K562 (cell line): ENCODE results near the gene C21orf58. TPM values are rescaled to one million over a fixed set of nuclear protein-coding genes. Genes with fewer than 3 reads are reported as not detected.

ENCODE experiments used
- ATAC-seq: fragments of 200-7000 bp; cut with Tn5 transposase; 3 replicates; pipeline ENCODE4 v1.9.1; 2020; ENCODE audit warnings: moderate library complexity
- BruUV-seq: library from RNA; stranded (reverse); fragments of 400-500 nt; replicated peaks from 2 replicates; lab custom pipeline; 2021; lab: Mats Ljungman, UMichigan
- CTCF ChIA-PET: fragments of 300-600 bp; formaldehyde crosslinking; extraction: SDS; loops from one replicate; lab custom pipeline; 2021; ENCODE audit warnings: low intra/inter-chr PET ratio; lab: Yijun Ruan, JAX
- POLR2A ChIA-PET: fragments of 300-600, 350-650 bp; sonication (Branson Sonifier 250); formaldehyde crosslinking; extraction: SDS; loops from one replicate; lab custom pipeline; 2021; ENCODE audit warnings: antibody characterized with exemption, inconsistent platforms; lab: Yijun Ruan, JAX
- DNase-seq, 4 experiments: peaks; one replicate each; pipeline versions ENCODE4 v3.0.0 to v3.0.0-alpha.2; 2011 to 2018; ENCODE audit warnings: low spot score in 3 of 4, mixed read lengths in 3 of 4; ENCODE audit errors: extremely low read depth in 1 of 4
- FAIRE-seq: peaks from 2 replicates; lab custom pipeline; 2011; peaks lifted over from hg19 to GRCh38; lab: Jason Lieb, UNC
- H2AFZ ChIP-seq: 2 replicates; pipeline ENCODE4 v1.6.0; 2011; ENCODE audit warnings: low read depth, low read length, control low read depth, inconsistent platforms
- H3K27ac ChIP-seq: fragments of 200-600 bp; 3 replicates; pipeline ENCODE4 v1.8.0; 2011; ENCODE audit warnings: low read depth, mild to moderate bottlenecking, control low read depth, inconsistent platforms, low read length, moderate library complexity, mixed read lengths; ENCODE audit errors: extremely low read depth
- H3K27me3 ChIP-seq, 2 experiments: fragments of 300-600 bp in 1 of 2; 2 replicates in 1 of 2; 3 replicates in 1 of 2; pipeline versions ENCODE4 v1.6.0 to v1.8.0; 2011; ENCODE audit warnings: inconsistent platforms in 2 of 2, low read length in 2 of 2, mild to moderate bottlenecking in 1 of 2, mixed read lengths in 1 of 2, moderate library complexity in 1 of 2; ENCODE audit not compliant: control insufficient read depth in 2 of 2, insufficient read depth in 2 of 2
- H3K36me3 ChIP-seq: fragments of 300-600 bp; 3 replicates; pipeline ENCODE4 v1.8.0; 2011; ENCODE audit warnings: mild to moderate bottlenecking, low read length, inconsistent platforms; ENCODE audit not compliant: control insufficient read depth, insufficient read depth
- H3K4me1 ChIP-seq, 2 experiments: fragments of 200-600 bp in 1 of 2; replicated peaks in 1 of 2; 2 replicates in 1 of 2; 3 replicates in 1 of 2; pipeline versions ENCODE4 v1.5.1 to v1.8.0; 2011; ENCODE audit warnings: inconsistent platforms in 2 of 2, low read length in 2 of 2, mild to moderate bottlenecking in 1 of 2, mixed read lengths in 1 of 2, moderate library complexity in 1 of 2; ENCODE audit not compliant: control insufficient read depth in 2 of 2, insufficient read depth in 2 of 2
- H3K4me2 ChIP-seq: 2 replicates; pipeline ENCODE4 v1.6.1; 2011; ENCODE audit warnings: low read length, control low read depth, inconsistent platforms, mixed read lengths; ENCODE audit not compliant: insufficient read depth
- H3K4me3 ChIP-seq: fragments of 200-600 bp; sonication (generic), shearing (Covaris generic); 2 replicates; pipeline ENCODE4 v1.5.1; 2016; ENCODE audit warnings: control low read depth, inconsistent platforms
- H3K79me2 ChIP-seq: fragments of 200-600 bp; 3 replicates; pipeline ENCODE4 v1.8.0; 2011; ENCODE audit warnings: low read length, inconsistent platforms; ENCODE audit not compliant: control insufficient read depth, insufficient read depth
- H3K9ac ChIP-seq, 2 experiments: 2 replicates each; pipeline versions ENCODE4 v1.6.0 to v1.6.1; 2011; ENCODE audit warnings: low read depth in 2 of 2, low read length in 2 of 2, control low read depth in 1 of 2, inconsistent platforms in 1 of 2, mild to moderate bottlenecking in 1 of 2, mixed read lengths in 1 of 2; ENCODE audit not compliant: insufficient read depth in 1 of 2
- H3K9me1 ChIP-seq: one replicate; pipeline ENCODE4 v1.6.0; 2011; ENCODE audit warnings: inconsistent platforms, mild to moderate bottlenecking, low read length, moderate library complexity; ENCODE audit not compliant: control insufficient read depth, insufficient read depth
- H3K9me3 ChIP-seq: replicated peaks from 2 replicates; pipeline ENCODE4 v1.5.1; 2011; ENCODE audit warnings: low read depth, low read length, inconsistent platforms; ENCODE audit not compliant: control insufficient read depth, insufficient read depth
- H4K20me1 ChIP-seq: replicated peaks from 2 replicates; pipeline ENCODE4 v1.6.1; 2011; ENCODE audit warnings: low read length, inconsistent platforms, mixed read lengths; ENCODE audit not compliant: control insufficient read depth, insufficient read depth
- BCOR ChIP-seq: fragments of 450-650 bp; IDR thresholded peaks from 2 replicates; pipeline ENCODE4 v1.6.1; 2016
- CEBPG ChIP-seq, 3 experiments: fragments of 200-800 bp in 1 of 3; sonication (Bioruptor generic) in 1 of 3; sonication (generic) in 1 of 3; formaldehyde crosslinking in 1 of 3; IDR thresholded peaks in 2 of 3; conservative IDR thresholded peaks in 1 of 3; 2 replicates each; pipeline versions ENCODE4 v1.6.1 to v1.8.0; 2016 to 2022; ENCODE audit warnings: missing compliant biosample characterization in 2 of 3, missing genetic modification characterization in 2 of 3, mild to moderate bottlenecking in 1 of 3, missing genetic modification reagents in 1 of 3
- CEBPZ ChIP-seq: fragments of 150-350 bp; IDR thresholded peaks from 2 replicates; pipeline ENCODE4 v1.6.1; 2014; ENCODE audit warnings: low read depth, mild to moderate bottlenecking, low read length, borderline replicate concordance
- CTCFL ChIP-seq: IDR thresholded peaks from 2 replicates; pipeline ENCODE4 v1.6.1; 2011; ENCODE audit warnings: borderline replicate concordance, low read depth, mild to moderate bottlenecking, moderate library complexity, low read length; ENCODE audit not compliant: insufficient read depth, poor library complexity, severe bottlenecking
- HDAC2 ChIP-seq: fragments of 450-650 bp; IDR thresholded peaks from 2 replicates; pipeline ENCODE4 v1.6.1; 2016; ENCODE audit warnings: mild to moderate bottlenecking
- ILF3 ChIP-seq: fragments of 450-650 bp; IDR thresholded peaks from 2 replicates; pipeline ENCODE4 v1.6.1; 2018; ENCODE audit warnings: antibody characterized with exemption, mild to moderate bottlenecking, moderate library complexity, borderline replicate concordance
- KHSRP ChIP-seq: fragments of 450-650 bp; IDR thresholded peaks from 2 replicates; pipeline ENCODE4 v1.6.1; 2017
- PHTF2 ChIP-seq: fragments of 250-450 bp; sonication (Bioruptor Pico); IDR thresholded peaks from 2 replicates; pipeline ENCODE4 v1.5.0; 2021; ENCODE audit warnings: mild to moderate bottlenecking
- PTBP1 ChIP-seq: fragments of 200-400 bp; formaldehyde crosslinking; IDR thresholded peaks from 2 replicates; pipeline ENCODE4 v1.6.1; 2017; ENCODE audit warnings: low read depth, low read length
- RBM25 ChIP-seq: fragments of 200-400 bp; formaldehyde crosslinking; IDR thresholded peaks from 2 replicates; pipeline ENCODE4 v1.6.1; 2018; ENCODE audit warnings: low read length, low read depth, moderate library complexity; ENCODE audit not compliant: severe bottlenecking
- TCFL5 ChIP-seq: fragments of 250-450 bp; sonication (Bioruptor Pico); conservative IDR thresholded peaks from 2 replicates; pipeline ENCODE4 v1.6.1; 2021; ENCODE audit warnings: mild to moderate bottlenecking, moderate library complexity, matching md5 sums
- ZBTB43 ChIP-seq: sonication (generic); formaldehyde crosslinking; IDR thresholded peaks from 2 replicates; pipeline ENCODE4 v1.8.0; 2023; ENCODE audit warnings: mild to moderate bottlenecking, missing genetic modification reagents
- ZNF41 ChIP-seq: fragments of 250-450 bp; sonication (Bioruptor Pico); conservative IDR thresholded peaks from 2 replicates; pipeline ENCODE4 v1.4.0; 2020; ENCODE audit warnings: mild to moderate bottlenecking
- WGBS: fragments of 100-300 bp; shearing (Covaris generic); methylation state at CpG from one replicate; pipeline ENCODE4 v1.1.6; 2016; ENCODE audit warnings: low coverage, mixed read lengths; ENCODE audit not compliant: insufficient coverage; ENCODE audit errors: missing lambda C conversion rate; 5-methylcytosine and 5-hydroxymethylcytosine counted together
- in situ Hi-C: fragments of 300-500 bp; cut with MboI; formaldehyde crosslinking; loops from 4 replicates; pipeline ENCODE4 v1.15.0; 2018; ENCODE audit warnings: inconsistent platforms, mixed read lengths
- intact Hi-C: fragments of 100-400 bp; cut with micrococcal nuclease; formaldehyde crosslinking; loops from 2 replicates; pipeline ENCODE4 v1.14.2; 2022
- polyA plus RNA-seq, 8 experiments: library from polyadenylated mRNA; depleted of rRNA in 4 of 8; stranded (reverse) in 5 of 8; unstranded in 3 of 8; fragments of >200 nt; fragmentation: Nextera tagmentation in 2 of 8; fragmentation: Illumina TruSeq in 1 of 8; extraction: Ambion mirVana in 2 of 8; extraction: Trizol in 1 of 8; gene quantifications; 2 replicates each; pipeline versions ENCODE4 v1.2.1 to v1.2.3, GENCODE V29; 2011 to 2014; ENCODE audit warnings: inconsistent platforms in 1 of 8, missing spikeins in 1 of 8
- total RNA-seq, 7 experiments: library from RNA; depleted of rRNA in 6 of 7; stranded (reverse); fragments of >200 nt in 6 of 7; fragmentation: Illumina TruSeq in 2 of 7; extraction: Trizol in 2 of 7; gene quantifications; 2 replicates each; pipeline versions ENCODE4 v1.2.1 to v1.2.3, GENCODE V29; 2011 to 2021; ENCODE audit warnings: low replicate concordance in 1 of 7
- TF ChIP-seq, protein P1 (sequence below): sonication (generic); formaldehyde crosslinking; IDR thresholded peaks from 2 replicates; pipeline ENCODE4 v1.9.0; 2022; ENCODE audit warnings: mild to moderate bottlenecking, missing genetic modification reagents

The C21orf58 gene
- total and polyA plus RNA-seq, 9 of the 15 experiments (the other 6 are each of a cell fraction or from before 2014, with no cell fraction given): 1.2 to 30.5 (median 12.4) TPM

DNA sequence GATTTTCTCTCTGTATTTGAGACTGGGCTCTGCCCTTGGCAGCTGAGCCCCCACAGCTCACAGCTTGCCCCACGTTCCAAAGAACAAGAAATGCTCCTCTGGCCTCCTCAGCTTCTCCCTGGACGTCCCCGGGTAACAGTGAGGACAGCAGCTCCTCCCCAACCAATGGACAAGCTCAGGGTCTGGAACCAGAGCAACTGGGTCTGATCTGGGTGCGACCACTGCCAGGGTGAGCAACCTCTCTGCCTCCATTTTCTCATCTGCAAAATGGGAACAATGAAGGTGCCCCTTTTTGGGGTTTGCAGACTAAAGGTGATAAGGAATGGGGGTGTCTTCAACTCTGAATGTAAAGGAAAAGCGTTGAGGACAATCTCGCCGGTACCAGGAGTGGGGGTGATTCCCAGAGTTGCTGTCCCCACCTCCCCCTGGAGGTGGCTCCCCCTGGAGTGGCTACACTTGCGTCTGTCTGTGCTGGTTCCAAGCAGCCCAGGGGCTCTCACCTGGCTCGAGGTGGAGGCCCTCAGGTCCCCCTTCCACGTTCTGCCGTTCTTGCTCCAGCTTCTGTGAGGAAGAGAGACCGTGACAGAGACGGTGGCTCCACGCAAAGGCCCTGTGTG lies 6.9 kb downstream of the C21orf58 start:
- Histone ChIP-seq H3K27me3 (no peaks in the 10 kb centered on the region), H3K4me3 (no peak overlapping the region), H3K9ac (0 out of 4 replicates have a peak overlapping the region, but pooled peaks of 1 of the 2 experiments have one; percentile 14), H4K20me1 (peaks cover 18% of the 10 kb centered on the region), H3K27ac (no peak overlapping the region), H3K79me2 (peaks cover 30% of the 10 kb centered on the region), H3K4me1 (peaks cover 21 to 46% of the 10 kb centered on the region in 2 experiments; a peak in 4 of 5 replicates), H3K4me2 (no peak overlapping the region), H3K36me3 (peaks cover 62% of the 10 kb centered on the region), H3K9me1 (no peaks in the 10 kb centered on the region), H3K9me3 (no peaks in the 10 kb centered on the region), H2AFZ (no peak overlapping the region)
- intact Hi-C loops (no loop called here), in situ Hi-C loops (no loop called here)
- ChIA-PET CTCF (no interaction called here), POLR2A (interaction anchor here (0.6 kb wide), 1 partner anchor 137 kb away, joined by 4 read pairs; no protein-coding TSS in a partner anchor)
- FAIRE-seq (no peak), ATAC-seq (no peak), DNase-seq (no peak)
- WGBS: 87% methylated on average over 14 of the region's 14 CpGs
- no TSS peak for BruUV-seq
- no peak for TF ChIP-seq ILF3
- peak; percentile 80 for TF ChIP-seq BCOR
- TF ChIP-seq CEBPZ: no peak
- TF ChIP-seq, protein P1, sequence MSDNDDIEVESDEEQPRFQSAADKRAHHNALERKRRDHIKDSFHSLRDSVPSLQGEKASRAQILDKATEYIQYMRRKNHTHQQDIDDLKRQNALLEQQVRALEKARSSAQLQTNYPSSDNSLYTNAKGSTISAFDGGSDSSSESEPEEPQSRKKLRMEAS (CRISPR knock-in tag): no peak
- no peak for TF ChIP-seq ZNF41 (CRISPR knock-in tag)
- no peak for TF ChIP-seq ZBTB43 (CRISPR knock-in tag)
- 0 out of 2 replicates have a peak, but pooled peaks have one; percentile 21 for TF ChIP-seq HDAC2
- no peak for TF ChIP-seq PHTF2 (CRISPR knock-in tag)
- TF ChIP-seq CTCFL: peak; percentile 4
- no peak for TF ChIP-seq CEBPG (CRISPR knock-in tag; IDR thresholded peaks at IDR 0.05)
- TF ChIP-seq CEBPG (tag; conservative IDR thresholded peaks at IDR 0.05 in 1 of 2, IDR thresholded peaks at IDR 0.05 in 1 of 2): no peak
- TF ChIP-seq TCFL5: no peak
- peak; percentile 74 for TF ChIP-seq RBM25
- 0 out of 2 replicates have a peak, but pooled peaks have one; percentile 37 for TF ChIP-seq PTBP1
- no peak for TF ChIP-seq KHSRP
